ENCODE results near the gene MEG3.

The MEG3 gene

GRCh38 chr14:100825713-100826331 is at the start of gene MEG3:
Gene MEG3, plus strand, starts transcription at chr14:100826118.
- DNase-seq (ENCODE audit: low spot score), result no peak

- no peak for DNase-seq (ENCODE audit: low spot score)
Measured at GRCh38 chr14:100776681-100777365, 49.1 kb upstream of the MEG3 start.

- DNase-seq (ENCODE audit: low spot score), result no peak
Measured at GRCh38 chr14:100777366-100777817, 48.5 kb upstream of the MEG3 start.

GRCh38 chr14:100777818-100778525 is 47.9 kb upstream of the MEG3 start:
- no peak for DNase-seq (ENCODE audit: low spot score)

GRCh38 chr14:100778526-100778882 is 47.4 kb upstream of the MEG3 start:
- DNase-seq (ENCODE audit: low spot score), result no peak

GRCh38 chr14:100778951-100779690 is 46.8 kb upstream of the MEG3 start:
- no peak for DNase-seq (ENCODE audit: low spot score)

- DNase-seq (ENCODE audit: low spot score), result no peak
Measured at GRCh38 chr14:100779691-100780080, 46.2 kb upstream of the MEG3 start.

- DNase-seq (ENCODE audit: low spot score), result no peak
Measured at GRCh38 chr14:100780246-100780645, 45.7 kb upstream of the MEG3 start.

- no peak for DNase-seq (ENCODE audit: low spot score)
Measured at GRCh38 chr14:100780646-100781355, 45.1 kb upstream of the MEG3 start.

GRCh38 chr14:100781952-100782351 is 44.0 kb upstream of the MEG3 start:
- DNase-seq (ENCODE audit: low spot score), result no peak

- DNase-seq (ENCODE audit: low spot score), result no peak
Measured at GRCh38 chr14:100782516-100783320, 43.2 kb upstream of the MEG3 start.

GRCh38 chr14:100783630-100784370 is 42.1 kb upstream of the MEG3 start:
- no peak for DNase-seq (ENCODE audit: low spot score)

GRCh38 chr14:100784523-100785337 is 41.2 kb upstream of the MEG3 start:
- no peak for DNase-seq (ENCODE audit: low spot score)

- no peak for DNase-seq (ENCODE audit: low spot score)
Measured at GRCh38 chr14:100785338-100785615, 40.6 kb upstream of the MEG3 start.

GRCh38 chr14:100785626-100786025 is 40.3 kb upstream of the MEG3 start:
- DNase-seq (ENCODE audit: low spot score), result no peak

GRCh38 chr14:100786131-100786530 is 39.8 kb upstream of the MEG3 start:
- DNase-seq (ENCODE audit: low spot score), result no peak

- DNase-seq (ENCODE audit: low spot score), result no peak
Measured at GRCh38 chr14:100786576-100787219, 39.2 kb upstream of the MEG3 start.

GRCh38 chr14:100787659-100788058 is 38.3 kb upstream of the MEG3 start:
- DNase-seq (ENCODE audit: low spot score), result no peak

GRCh38 chr14:100788517-100788916 is 37.4 kb upstream of the MEG3 start:
- DNase-seq (ENCODE audit: low spot score), result no peak

All from activated CD4-positive, alpha-beta T cell treated with anti-CD3 and anti-CD28 coated beads, Interleukin-2, Interleukin-4, amounts not matched to agents 100 ng/mL and 50 ng/mL, durations not matched to agents 16 hours and 8 hours (primary cell).